ENCODE results near the gene MYOD1.
A peak's percentile ranks its signal among the peaks of the same experiment; 100 is the strongest.

MYOD1 gene

GRCh38 chr11:17734986-17735817, 15.8 kb downstream of the MYOD1 start:
- DNase-seq, result peak; percentile 68

GRCh38 chr11:17735818-17736578, 16.6 kb downstream of the MYOD1 start:
- no peak for DNase-seq

GRCh38 chr11:17736579-17736893, 17.2 kb downstream of the MYOD1 start:
- no peak for DNase-seq

- DNase-seq, result no peak
These were observed 17.8 kb downstream of the MYOD1 start for GRCh38 chr11:17736930-17737817.

GRCh38 chr11:17738151-17738973, 19.0 kb downstream of the MYOD1 start:
- no peak for DNase-seq

- DNase-seq, result no peak
These were observed 20.6 kb downstream of the MYOD1 start for GRCh38 chr11:17739945-17740338.

- DNase-seq, result no peak
These were observed 21.4 kb downstream of the MYOD1 start for GRCh38 chr11:17740649-17741235.

- DNase-seq, result no peak
These were observed 22.1 kb downstream of the MYOD1 start for GRCh38 chr11:17741487-17741886.

GRCh38 chr11:17742019-17742418, 22.6 kb downstream of the MYOD1 start:
- no peak for DNase-seq

GRCh38 chr11:17743026-17743807, 23.8 kb downstream of the MYOD1 start:
- DNase-seq, result no peak

GRCh38 chr11:17743808-17744119, 24.4 kb downstream of the MYOD1 start:
- DNase-seq, result peak; percentile 67

GRCh38 chr11:17744151-17744940, 25.0 kb downstream of the MYOD1 start:
- DNase-seq, result peak; percentile 29

- no peak for DNase-seq
These were observed 25.8 kb downstream of the MYOD1 start for GRCh38 chr11:17745023-17745772.

- DNase-seq, result no peak
These were observed 26.7 kb downstream of the MYOD1 start for GRCh38 chr11:17746096-17746495.

GRCh38 chr11:17747131-17747955, 28.0 kb downstream of the MYOD1 start:
- DNase-seq, result no peak

GRCh38 chr11:17748044-17748443, 28.7 kb downstream of the MYOD1 start:
- no peak for DNase-seq

GRCh38 chr11:17748761-17749721, 29.7 kb downstream of the MYOD1 start:
- DNase-seq, result no peak
